Peyer's patch (tissue), 4 donors: ENCODE data around the gene TMTC2.

Experiments
- POLR2A ChIP-seq, 2 donors: fragments of 450-650 bp; IDR thresholded peaks; one replicate each; pipeline ENCODE4 v1.5.1; 2017; ENCODE audit warnings: antibody characterized with exemption in 2 of 2, mild to moderate bottlenecking in 2 of 2, moderate library complexity in 2 of 2
- TF ChIP-seq, protein P1 (sequence below), 6 experiments: fragments of 450-650 bp in 4 of 6; fragments of 200-600 bp in 2 of 6; sonication (generic) in 1 of 6; IDR thresholded peaks; one replicate each; pipeline ENCODE4 v1.5.1; 2017 to 2019; ENCODE audit warnings: antibody characterized with exemption in 6 of 6, mild to moderate bottlenecking in 3 of 6, moderate library complexity in 1 of 6

DNA sequence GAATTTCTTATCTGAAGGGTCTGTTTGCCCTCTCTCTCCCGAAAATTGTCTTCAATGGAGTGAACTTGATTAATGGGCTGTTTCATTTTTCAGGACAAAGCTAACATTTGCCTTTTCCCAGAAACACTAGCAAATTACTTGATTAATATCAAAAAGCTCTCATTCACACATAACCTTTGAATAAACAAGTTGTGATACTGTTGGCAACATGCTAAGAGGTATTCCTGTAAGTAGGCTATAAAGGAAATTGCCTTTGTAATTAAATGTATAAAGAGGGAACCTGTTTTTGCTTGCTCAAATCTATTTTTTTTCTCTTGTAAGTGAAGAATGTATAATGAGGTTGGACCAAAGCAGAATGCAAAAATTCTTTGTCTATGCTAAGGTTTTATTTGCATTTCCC lies 457.2 kb downstream of the TMTC2 start:
- TF ChIP-seq, protein P1, sequence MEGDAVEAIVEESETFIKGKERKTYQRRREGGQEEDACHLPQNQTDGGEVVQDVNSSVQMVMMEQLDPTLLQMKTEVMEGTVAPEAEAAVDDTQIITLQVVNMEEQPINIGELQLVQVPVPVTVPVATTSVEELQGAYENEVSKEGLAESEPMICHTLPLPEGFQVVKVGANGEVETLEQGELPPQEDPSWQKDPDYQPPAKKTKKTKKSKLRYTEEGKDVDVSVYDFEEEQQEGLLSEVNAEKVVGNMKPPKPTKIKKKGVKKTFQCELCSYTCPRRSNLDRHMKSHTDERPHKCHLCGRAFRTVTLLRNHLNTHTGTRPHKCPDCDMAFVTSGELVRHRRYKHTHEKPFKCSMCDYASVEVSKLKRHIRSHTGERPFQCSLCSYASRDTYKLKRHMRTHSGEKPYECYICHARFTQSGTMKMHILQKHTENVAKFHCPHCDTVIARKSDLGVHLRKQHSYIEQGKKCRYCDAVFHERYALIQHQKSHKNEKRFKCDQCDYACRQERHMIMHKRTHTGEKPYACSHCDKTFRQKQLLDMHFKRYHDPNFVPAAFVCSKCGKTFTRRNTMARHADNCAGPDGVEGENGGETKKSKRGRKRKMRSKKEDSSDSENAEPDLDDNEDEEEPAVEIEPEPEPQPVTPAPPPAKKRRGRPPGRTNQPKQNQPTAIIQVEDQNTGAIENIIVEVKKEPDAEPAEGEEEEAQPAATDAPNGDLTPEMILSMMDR (IDR thresholded peaks at IDR 0.05) = no peak
- no peak for TF ChIP-seq POLR2A (IDR thresholded peaks at IDR 0.05)
